ENCODE results near the gene F11R. TPM values are rescaled to one million over a fixed set of nuclear protein-coding genes. Genes with fewer than 3 reads are reported as not detected.
A peak's percentile ranks its signal among the peaks of the same experiment; 100 is the strongest.
"Not testable (repeated sequence)": the region's sequence is repeated elsewhere in the genome, so short reads cannot be mapped to it uniquely, and the experiment has no call there.

Gene F11R
- polyA plus RNA-seq (ENCODE audit: insufficient read length in 10 of 10), result 10 to 100 TPM in 9 of 10 donors, 1 to 10 TPM in 1; 8.2 to 24.1 (median 16.4) TPM
- long read RNA-seq, donor 1, result 0 reads
- long read RNA-seq, donor 2, result 0 reads
- long read RNA-seq, donor 3, result 0 reads
- long read RNA-seq, donor 4, result 0 reads
- long read RNA-seq, donor 5, result 0 reads
- long read RNA-seq, donor 6, result 0 reads
- long read RNA-seq, donor 7, result 0 reads
- long read RNA-seq, donor 8, result 0 reads
- long read RNA-seq, donor 9, result 0 reads

DNA sequence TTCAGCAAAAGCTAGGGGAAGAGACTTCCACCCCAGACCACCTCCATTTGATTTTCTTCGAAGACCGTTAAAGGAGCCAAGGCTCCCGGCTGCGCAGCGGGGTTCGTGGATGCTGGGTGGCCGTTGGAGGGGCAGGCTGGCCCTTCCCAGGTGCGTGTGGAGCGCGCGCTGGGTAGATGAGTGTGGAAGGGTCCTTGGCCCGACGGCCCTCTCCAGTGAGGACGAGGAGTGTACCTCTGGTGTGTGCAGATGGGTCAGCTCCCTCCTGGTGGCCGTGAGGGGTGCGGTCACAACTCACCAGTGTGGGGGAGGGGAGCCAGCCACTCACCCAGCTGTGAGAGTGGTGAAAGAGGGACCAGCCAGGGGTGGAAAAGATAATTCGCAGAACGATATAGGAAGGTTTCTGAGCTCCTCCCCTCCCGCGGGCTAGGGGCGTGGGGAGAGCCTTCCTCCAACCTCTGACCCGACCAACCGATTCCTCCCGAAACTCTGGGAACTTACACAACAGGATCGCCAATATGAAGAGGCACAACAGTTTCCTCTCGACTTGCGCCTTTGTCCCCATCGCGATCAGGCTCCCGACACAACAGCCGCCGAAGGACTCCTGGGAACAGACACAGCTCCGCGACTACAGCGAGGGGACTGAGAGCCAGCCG, at the start of gene F11R:
TSS of gene F11R (minus strand) at position 644 of the 656 bp plus-strand sequence. CDS start at position 565, 79 bp downstream.
- peak in 1 of 3 donors; percentile 51 for DNase-seq

DNA sequence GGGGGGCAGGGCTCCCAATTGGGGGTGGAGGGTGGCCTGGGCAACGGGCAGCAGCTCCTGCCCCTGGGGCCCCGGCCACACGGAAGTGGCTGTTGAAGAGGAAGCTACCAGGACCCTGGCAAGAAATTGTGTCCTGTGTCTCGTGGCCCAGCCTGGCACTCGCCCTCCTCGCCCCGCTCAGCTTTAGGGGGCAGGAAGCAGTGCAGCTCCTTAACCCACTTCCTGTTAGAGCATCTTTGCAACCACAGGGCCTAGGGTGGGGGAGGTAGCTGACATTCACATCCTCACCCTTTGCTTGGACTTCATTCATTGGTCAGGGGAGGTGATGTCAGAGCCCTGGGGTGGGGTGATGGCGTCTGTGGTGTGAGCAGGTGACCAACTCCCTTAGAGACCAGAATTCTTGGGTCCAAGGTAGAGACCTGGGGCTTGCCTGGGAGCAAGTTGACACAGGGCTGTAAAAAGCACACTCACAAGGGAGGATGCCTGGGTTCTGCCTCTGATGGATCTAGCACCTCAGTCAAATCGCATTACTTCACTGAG, 48.8 kb upstream of the F11R start, which contains the start of gene ARHGAP30:
TSS of gene ARHGAP30 (minus strand) at position 161 of the 540 bp plus-strand sequence. CDS start 267 bp downstream, outside the sequence.
- DNase-seq, result peak in 2 of 3 donors; percentile 26 to 46

DNA sequence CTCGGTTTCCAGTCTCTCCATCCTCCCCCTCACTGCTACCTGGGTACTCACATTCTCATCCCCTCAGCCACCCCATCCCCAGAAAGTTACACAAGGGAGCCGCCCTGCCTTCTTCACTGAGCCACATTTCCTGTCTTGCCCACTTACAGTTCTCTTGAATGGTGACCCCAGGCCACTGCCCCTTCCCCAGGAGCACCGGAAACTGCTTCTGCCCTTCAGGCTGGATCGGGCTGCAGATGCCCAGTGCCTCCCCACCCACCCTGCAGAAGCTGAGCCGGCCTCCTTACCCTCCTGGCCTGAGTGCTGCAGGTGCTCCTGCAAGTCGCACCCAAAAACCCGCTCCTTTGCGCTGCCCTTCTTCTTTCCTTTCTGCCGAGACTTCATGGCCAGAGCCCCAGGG, 48.3 kb upstream of the F11R start:
- DNase-seq, result no peak

DNA sequence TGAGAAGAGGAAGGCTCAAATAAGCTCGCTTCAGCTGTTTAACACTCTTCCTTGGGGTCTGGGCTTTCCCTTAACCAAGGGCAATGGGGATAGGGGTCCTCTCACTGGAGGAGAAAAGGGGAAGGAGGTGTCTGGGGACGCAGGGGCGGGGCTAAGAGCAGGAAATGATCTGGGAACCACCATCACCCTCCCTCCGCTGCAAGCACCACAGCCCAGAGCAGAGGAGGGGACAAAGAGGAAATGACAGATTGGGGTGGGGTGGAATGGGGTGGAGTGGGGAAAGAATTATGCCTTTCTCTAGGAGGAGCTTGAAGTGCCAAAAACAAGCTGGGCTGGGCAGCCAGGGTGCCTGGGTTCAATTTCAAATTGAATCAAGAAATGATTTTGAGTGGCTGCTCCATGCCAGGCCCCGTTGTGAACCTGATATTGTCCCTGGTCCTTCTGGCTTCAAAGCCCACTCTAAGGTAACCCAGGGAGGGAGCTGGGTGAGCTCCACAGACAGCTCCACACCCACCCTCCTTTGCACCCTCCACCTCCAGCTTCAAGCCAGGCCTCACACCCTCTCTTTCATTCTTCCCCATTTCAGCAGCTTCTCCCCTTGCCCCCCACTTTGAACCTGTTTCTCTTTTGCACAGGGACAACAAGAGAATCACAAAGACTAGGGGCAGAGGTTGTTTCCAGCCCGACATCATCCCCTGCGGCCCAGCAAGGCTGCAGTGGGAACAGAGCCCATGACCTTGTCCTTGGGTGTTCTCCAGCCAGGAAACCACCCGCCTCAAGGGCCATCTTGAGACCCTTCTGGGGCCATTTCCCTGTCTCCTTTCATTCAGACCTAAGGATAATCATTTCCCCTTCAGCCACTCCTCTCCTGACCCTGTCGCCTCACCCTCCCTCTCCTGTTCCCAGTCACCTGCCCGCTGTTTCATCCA, 47.6 kb upstream of the F11R start:
- DNase-seq, result peak in 2 of 3 donors; percentile 41 to 53

DNA sequence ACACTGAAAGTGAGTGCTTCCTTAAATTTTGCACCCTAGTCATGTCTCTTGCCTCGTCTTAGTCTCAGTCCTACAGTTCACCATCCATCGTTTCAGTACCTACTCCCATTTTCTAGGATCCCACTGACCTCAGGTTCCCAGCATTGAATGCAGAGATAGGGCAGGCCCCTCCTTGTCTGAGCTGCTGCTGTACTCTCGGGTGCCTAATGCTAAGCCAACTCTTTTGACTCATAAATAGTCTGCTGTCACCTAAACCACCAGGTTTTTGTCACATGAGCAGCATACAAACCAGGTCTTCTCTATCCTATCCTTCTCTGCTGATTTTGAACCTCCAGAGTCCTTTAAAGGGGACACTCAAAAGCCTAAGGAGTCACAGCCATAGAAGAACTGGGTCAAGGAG, 45.7 kb upstream of the F11R start:
- DNase-seq, result no peak

DNA sequence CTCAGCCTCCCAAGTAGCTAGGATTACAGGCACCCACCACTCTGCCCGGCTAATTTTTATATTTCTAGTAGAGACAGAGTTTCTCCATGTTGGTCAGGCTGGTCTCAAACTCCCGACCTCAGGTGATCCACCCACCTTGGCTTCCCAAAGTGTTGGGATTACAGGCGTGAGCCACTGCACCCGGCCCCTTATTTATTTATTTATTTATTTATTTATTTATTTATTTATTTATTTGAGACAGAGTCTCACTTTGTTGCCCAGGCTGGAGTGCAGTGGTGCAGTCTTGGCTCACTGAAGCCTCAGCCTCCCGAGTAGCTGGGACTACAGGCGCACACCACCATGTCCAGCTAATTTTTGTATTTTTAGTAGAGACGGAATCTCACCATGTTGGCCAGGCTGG, 44.7 kb upstream of the F11R start:
- DNase-seq, result not testable (repeated sequence)

DNA sequence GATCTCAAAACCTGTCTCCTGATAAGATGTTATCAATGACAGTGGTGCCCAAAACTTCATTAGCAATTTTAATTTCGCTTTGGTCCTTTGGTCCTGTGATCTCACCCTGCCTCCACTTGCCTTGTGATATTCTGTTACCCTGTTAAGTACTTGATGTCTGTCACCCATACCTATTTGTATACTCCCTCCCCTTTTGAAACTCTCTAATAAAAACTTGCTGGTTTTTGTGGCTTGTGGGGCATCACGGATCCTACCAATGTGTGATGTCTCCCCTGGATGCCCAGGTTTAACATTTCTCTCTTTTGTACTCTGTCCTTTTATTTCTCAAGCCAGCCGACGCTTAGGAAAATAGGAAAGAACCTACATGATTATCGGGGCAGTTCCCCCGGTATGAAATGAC, 43.0 kb upstream of the F11R start:
- not testable (repeated sequence) for DNase-seq

DNA sequence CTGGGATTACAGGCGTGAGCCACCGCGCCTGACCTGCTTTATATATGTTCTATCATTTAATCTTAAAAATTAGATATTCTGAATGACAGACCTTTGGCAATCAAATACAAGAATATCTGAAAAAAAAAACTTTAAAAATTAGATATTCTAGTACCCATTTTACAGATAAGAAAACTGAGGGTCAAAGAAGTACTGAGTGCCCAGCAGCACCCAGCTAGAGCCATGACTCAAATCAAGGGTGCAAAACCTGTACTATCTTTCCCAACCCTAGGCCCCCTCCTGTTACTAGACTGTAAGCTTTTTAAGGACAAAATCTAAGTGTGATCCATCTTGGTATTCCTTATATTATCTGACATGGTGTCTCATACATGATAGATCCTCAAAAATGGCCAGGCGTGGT, 40.5 kb upstream of the F11R start:
- DNase-seq, result no peak

DNA sequence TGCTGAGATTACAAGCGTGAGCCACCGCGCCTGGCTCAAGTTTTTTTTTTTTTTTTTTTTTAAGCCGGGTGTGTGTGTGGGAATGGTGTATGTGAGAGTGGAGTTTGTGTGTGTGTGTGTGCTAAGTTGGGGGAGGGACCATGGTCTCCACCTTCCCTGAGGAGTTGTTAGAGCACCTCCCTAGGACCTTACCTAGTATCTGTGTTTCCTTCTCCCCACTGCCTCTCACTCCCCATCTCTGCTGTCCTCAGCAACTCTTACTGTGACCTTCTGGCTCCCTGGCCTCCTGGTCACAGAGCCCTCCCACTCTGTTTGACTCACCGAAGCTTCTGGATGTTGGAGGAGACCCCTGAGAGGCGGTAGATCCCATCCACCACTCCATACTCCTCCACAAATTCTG, 38.3 kb upstream of the F11R start:
- DNase-seq, result no peak

DNA sequence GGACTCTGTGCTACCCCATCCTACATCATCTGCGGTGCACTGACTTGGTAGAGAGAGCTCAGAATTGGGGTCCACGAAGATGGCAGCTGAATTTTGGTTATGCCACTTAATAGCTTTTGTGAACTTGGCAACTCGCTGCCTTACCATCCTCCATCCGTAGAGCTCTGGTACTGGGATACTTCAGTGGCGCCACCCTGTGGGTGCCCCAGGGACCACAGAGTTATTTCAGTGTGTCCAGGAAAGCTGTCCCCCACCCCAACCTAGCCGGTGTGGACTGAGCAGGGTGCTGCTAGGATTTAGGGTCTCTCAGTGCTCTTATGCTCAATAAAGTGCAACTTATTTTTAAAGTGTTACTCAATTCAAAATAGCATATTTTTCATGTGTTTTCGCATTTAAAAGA, 33.9 kb upstream of the F11R start:
- DNase-seq, result no peak

DNA sequence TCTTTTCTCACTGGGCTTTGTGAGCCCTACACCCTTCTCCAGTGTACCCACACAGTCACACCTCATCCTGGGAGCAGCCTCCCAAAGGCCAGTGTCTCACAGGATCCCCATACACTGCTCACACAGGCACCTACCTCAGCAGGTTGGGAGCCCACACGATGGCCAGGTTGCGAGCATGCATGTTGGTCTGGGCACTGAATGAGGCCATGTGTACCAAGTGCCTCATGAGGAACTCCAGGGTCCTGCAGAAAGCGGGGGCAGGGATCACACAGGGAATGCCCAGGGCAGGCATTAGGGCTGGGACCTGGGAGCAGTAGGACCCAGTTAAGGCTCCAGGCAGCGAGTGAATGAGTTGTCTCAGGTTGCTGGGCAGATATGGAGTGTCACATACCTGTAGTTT, 33.3 kb upstream of the F11R start:
- DNase-seq, result no peak

DNA sequence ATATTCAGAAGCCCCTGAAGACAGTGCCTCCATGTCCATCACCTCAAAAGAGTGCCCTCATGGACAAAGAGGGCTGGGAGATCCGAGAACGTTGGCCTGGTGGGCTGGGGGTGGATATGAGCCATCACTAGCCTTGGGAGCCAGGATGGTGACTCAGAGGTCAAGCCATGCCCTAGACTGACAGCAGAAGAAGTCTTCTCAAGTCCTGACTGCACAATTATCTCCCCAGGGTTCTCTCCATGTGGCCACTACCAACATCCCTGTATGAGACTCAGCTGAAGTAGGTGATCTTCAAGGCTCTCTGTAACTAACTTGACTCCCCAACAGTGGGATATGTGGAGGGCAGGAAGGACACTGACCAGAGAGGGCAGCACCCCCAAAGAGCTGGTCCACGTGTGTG, 31.9 kb upstream of the F11R start:
- no peak for DNase-seq

DNA sequence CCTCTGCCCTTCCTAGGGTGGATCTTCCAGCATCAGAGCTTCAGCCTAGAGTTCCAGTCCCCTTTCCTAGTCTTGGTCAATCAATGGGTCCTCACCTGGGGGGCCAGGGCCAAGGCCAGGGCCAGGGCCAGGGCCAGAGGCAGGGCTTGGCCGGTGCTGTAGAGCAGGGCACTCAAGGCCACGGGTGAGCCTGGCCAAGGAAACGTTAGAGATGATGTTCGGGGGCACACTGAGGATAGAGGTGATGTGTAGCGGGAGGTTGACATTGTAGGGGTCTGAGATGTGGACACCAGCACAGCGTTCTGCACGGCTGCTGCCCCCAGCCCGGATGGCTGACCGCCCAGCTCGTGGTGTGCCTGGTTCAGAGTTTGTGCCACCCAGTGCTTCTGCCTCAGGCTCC, 30.3 kb upstream of the F11R start:
- DNase-seq, result no peak

DNA sequence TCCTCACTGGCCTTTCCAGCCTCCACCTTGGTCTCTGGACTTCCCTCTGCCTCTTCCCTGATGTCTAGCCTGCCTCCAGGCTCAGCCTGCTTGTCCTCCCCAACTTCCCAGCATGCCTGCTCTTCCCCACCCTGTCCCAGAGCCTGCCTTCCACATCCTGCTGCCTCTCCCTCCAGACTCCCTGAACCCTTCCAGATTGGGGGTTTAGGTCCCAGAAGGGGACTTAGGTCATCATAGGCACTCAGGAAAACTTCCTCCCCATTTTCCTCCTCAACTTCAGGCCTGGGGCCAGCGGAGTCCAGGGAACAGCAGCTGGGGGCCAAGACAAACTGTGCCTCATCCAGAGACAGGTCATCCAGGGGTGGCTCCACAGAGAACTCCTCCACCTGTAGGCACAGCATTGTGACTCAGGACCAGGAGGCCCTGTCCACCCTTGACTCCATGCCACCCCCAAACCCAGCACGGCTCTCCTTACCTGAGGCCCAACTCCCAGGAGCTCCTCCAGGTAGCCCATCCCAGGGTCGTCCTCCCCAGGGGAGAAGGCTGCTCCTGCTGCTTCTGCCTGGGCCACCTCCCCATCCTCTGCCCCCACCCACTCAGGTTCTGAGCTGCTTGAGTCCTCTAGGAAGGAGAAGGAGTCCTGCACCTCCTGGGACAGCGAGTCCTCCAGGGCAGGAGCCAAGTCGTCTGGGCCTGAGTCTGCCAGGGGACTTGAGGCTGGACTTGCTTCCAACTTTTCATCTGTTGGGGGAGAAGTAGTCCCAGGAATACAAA, 28.2 kb upstream of the F11R start:
- no peak for DNase-seq

DNA sequence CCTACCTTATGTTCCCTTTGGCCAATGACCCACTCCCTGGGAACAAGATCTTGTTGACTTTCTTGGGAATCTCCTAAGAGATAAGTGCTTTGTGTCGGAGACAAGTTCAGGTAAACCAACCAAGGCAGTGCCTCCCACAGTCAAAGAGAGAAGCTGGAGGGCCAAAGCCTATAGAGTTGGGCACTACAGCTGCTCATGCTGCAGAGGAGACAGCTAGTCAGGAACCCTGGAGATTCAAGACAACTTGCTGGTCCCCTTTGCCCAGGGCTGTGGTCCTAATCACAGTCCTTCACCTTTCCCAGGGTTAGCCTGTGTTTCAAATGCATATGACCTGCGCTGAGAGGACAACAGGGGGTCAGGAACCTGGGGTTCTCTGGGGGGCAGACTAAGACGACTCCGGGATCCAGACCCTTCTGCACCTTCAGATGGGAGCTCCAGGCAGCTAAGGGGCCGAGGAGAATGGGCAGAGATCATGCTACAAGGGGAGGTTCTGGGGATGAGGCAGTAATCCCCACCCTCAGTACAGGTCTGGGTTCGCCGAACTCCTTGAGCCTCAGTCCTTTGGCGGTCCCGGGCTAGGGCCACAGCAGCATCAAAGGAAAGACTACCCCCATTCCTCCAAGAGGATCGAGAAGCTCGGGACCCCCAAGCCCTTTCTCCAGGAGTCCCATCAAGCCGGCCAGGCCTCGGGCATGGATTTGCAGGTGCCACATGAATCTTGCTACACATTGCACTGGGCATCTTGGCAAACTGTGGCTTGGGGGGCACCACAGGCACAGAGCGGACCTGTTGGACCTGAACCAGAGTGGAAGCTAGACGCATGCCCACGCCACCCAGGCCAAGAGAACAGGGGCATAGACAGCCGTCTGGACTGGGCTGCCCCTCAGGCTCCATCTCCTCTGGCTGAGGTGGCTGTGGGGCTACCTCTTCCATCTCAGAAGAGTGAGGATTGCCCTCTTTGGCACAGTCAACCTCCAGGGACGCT, 26.8 kb upstream of the F11R start:
- DNase-seq, result no peak

DNA sequence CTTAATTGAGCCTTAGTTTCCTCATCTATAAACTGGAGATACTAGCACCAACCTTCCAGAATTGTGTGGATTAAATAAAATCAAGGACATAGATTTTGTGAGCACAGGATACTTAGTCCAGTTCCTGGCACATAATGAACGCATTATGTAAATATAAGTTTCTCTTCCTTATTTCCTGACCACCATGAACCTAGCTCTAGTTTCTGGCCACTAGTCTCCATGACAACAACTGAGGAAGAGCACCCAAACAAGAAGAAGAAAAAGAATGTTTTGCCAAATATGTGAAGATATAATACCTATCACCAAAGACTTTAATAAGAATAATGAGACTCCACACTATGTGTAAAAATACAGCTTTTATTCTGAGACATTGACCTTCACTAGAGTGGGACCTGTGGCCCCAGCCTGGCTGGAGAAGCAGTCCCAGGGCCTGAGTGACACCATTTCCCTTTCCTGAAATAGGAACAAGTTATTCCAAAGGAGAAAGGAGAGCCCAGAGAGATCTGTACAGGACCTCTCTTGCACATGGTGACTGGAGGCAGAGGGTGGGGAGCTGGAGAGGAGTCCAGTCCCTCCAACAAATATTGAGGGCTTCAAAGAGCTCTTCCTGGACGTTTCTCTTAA, 25.8 kb upstream of the F11R start:
- no peak for DNase-seq

DNA sequence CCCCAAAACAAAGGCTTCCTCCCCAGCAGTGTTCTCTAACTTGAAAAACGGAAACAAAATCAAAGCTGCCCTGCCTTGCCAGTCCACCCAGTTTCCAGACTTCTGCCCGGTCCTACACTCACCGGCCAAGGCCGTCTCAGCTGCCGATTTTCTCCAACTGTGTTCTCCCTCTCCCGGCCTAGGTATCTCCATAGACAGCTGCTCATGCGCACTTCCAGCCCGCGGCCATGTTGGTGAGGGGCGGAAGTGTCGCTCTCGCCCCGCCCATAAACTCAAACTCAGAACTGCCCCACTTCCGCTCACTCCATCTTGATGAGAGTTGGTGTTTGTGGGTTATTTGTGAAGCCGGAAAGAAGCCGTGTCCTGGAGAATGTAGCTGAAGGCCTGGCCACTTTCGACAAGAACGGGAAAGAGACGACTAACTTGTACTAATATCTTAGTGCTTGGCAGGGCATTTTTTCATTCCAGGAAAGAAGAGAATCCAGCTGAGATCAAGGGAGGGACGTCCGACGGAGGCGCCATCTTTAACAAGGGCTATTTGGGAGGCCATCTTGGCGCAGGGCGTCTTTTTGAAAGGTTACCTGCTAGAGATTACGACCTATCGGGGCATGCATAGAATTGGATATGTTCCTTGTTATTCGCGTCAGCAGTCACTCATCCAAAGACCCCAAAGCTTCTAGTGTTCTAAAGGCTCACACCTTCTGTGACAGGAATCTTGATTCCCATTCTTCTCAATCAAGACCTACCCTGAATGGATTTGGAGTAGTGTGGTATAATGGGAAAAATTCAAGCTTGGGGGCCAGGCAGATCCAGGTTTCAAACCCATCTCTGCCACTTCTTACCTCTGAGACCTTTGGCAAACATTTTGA, 25.0 kb upstream of the F11R start, which contains the start of gene USF1:
TSS of gene USF1 (minus strand) at position 242 of the 869 bp plus-strand sequence. CDS start 2,702 bp downstream, outside the sequence.
- DNase-seq, result peak; percentile 97 to 100 (median 97)

Data from muscle of back (tissue), 13 donors.